GM12878 (cell line): ENCODE data around the gene TNRC18. TPM values are rescaled to one million over a fixed set of nuclear protein-coding genes. Genes with fewer than 3 reads are reported as not detected.

ENCODE experiments used
- ATAC-seq: fragments of 200-7000 bp; cut with Tn5 transposase; 3 replicates; pipeline ENCODE4 v1.9.1; 2020; ENCODE audit warnings: mild to moderate bottlenecking, moderate library complexity
- BruUV-seq: library from RNA; stranded (reverse); fragments of 400-500 nt; replicated peaks from 2 replicates; lab custom pipeline; 2021; lab: Mats Ljungman, UMichigan
- CTCF ChIA-PET: fragments of 300-600 bp; sonication (Branson Sonifier 250); formaldehyde crosslinking; extraction: SDS; loops from one replicate; lab custom pipeline; 2021; ENCODE audit warnings: inconsistent platforms; lab: Yijun Ruan, JAX
- POLR2A ChIA-PET: fragments of 350-600 bp; formaldehyde crosslinking; extraction: SDS; loops from one replicate; lab custom pipeline; 2021; ENCODE audit warnings: inconsistent platforms; lab: Charles Lee
- RAD21 ChIA-PET: fragments of 300-600 bp; sonication (Branson Sonifier 250); formaldehyde crosslinking; loops from one replicate; lab custom pipeline; 2023; ENCODE audit warnings: antibody characterized with exemption; ENCODE audit not compliant: unreplicated experiment; lab: Charles Lee
- SMC1A ChIA-PET: fragments of 300-600 bp; sonication (Branson Sonifier 250); formaldehyde crosslinking; loops from one replicate; lab custom pipeline; 2023; ENCODE audit not compliant: unreplicated experiment, uncharacterized antibody; lab: Charles Lee
- DNase-seq: peaks from one replicate; pipeline ENCODE4 v3.0.0-alpha.2; 2011; ENCODE audit warnings: low read depth, low spot score
- FAIRE-seq: peaks from 3 replicates; lab custom pipeline; 2011; peaks lifted over from hg19 to GRCh38; lab: Jason Lieb, UNC
- H2AFZ ChIP-seq: 2 replicates; pipeline ENCODE4 v1.6.0; 2011; ENCODE audit warnings: low read depth, low read length, control low read depth; ENCODE audit not compliant: control insufficient read depth
- H3K27ac ChIP-seq: 2 replicates; pipeline ENCODE4 v1.5.1; 2011; ENCODE audit warnings: control low read depth; ENCODE audit not compliant: control insufficient read depth, insufficient read depth
- H3K27me3 ChIP-seq, 2 experiments: replicated peaks in 1 of 2; 2 replicates each; pipeline versions ENCODE4 v1.6.0 to v1.6.1; 2011; ENCODE audit warnings: low read length in 1 of 2; ENCODE audit not compliant: control insufficient read depth in 2 of 2, insufficient read depth in 2 of 2
- H3K36me3 ChIP-seq, 2 experiments: 2 replicates each; pipeline ENCODE4 v1.5.1; 2011; ENCODE audit warnings: low read length in 1 of 2; ENCODE audit not compliant: control insufficient read depth in 2 of 2, insufficient read depth in 2 of 2
- H3K4me1 ChIP-seq: 2 replicates; pipeline ENCODE4 v1.6.1; 2011; ENCODE audit warnings: mild to moderate bottlenecking, low read length, moderate library complexity, mixed read lengths; ENCODE audit not compliant: control insufficient read depth, insufficient read depth
- H3K4me2 ChIP-seq: 2 replicates; pipeline ENCODE4 v1.6.0; 2011; ENCODE audit warnings: control low read depth; ENCODE audit not compliant: control insufficient read depth, insufficient read depth
- H3K4me3 ChIP-seq: fragments of 200-600 bp; sonication (generic); 2 replicates; pipeline ENCODE4 v1.5.1; 2016
- H3K79me2 ChIP-seq: 2 replicates; pipeline ENCODE4 v1.6.0; 2011; ENCODE audit warnings: low read length; ENCODE audit not compliant: control insufficient read depth, insufficient read depth
- H3K9ac ChIP-seq: 2 replicates; pipeline ENCODE4 v1.8.0; 2011; ENCODE audit warnings: low read length, control low read depth, mixed read lengths; ENCODE audit not compliant: control insufficient read depth, insufficient read depth
- H3K9me3 ChIP-seq: replicated peaks from 3 replicates; pipeline ENCODE4 v1.5.1; 2011; ENCODE audit warnings: mild to moderate bottlenecking, low read length; ENCODE audit not compliant: control insufficient read depth, insufficient read depth
- H4K20me1 ChIP-seq: 2 replicates; pipeline ENCODE4 v1.6.0; 2011; ENCODE audit not compliant: control insufficient read depth, insufficient read depth
- IRF5 ChIP-seq: fragments of 450-650 bp; IDR thresholded peaks from 2 replicates; pipeline ENCODE4 v1.6.1; 2017; ENCODE audit warnings: borderline replicate concordance
- NR2C2 ChIP-seq: IDR thresholded peaks from 2 replicates; pipeline ENCODE4 v1.6.1; 2011; ENCODE audit warnings: borderline replicate concordance, low read depth; ENCODE audit not compliant: control insufficient read depth, insufficient read length
- WRNIP1 ChIP-seq: IDR thresholded peaks from 2 replicates; pipeline ENCODE4 v1.6.1; 2011; ENCODE audit warnings: low read depth, low read length, improper control_type of control experiment, borderline replicate concordance
- WGBS: methylation state at CpG from one replicate; pipeline ENCODE4 v1.1.6; 2016; ENCODE audit warnings: low lambda C conversion rate; ENCODE audit not compliant: insufficient replicate concordance, insufficient coverage; ENCODE audit errors: missing lambda C conversion rate; 5-methylcytosine and 5-hydroxymethylcytosine counted together
- in situ Hi-C: fragments of 300-500 bp; cut with MboI; formaldehyde crosslinking; loops from 9 replicates; pipeline ENCODE4 v1.14.3; 2018; ENCODE audit warnings: mixed read lengths
- intact Hi-C: fragments of 100-400 bp; cut with micrococcal nuclease; formaldehyde crosslinking; loops from one replicate; pipeline ENCODE4 v1.14.2; 2022; ENCODE audit not compliant: unreplicated experiment
- polyA plus RNA-seq, 11 experiments: library from polyadenylated mRNA; depleted of rRNA in 4 of 11; unstranded in 6 of 11; stranded (reverse) in 5 of 11; fragments of >200 nt; fragmentation: Nextera tagmentation in 4 of 11; fragmentation: Illumina TruSeq in 1 of 11; extraction: Ambion mirVana in 4 of 11; extraction: Trizol in 1 of 11; gene quantifications; 1 replicate in 1 of 11; 2 replicates in 10 of 11; pipeline versions ENCODE4 v1.2.1 to v1.2.3, GENCODE V29; 2011 to 2016; ENCODE audit warnings: inconsistent platforms in 2 of 11, missing spikeins in 2 of 11, low read depth in 1 of 11
- total RNA-seq, 4 experiments: library from RNA; depleted of rRNA in 3 of 4; stranded (reverse); fragments of >200 nt in 3 of 4; fragmentation: Illumina TruSeq in 1 of 4; extraction: Trizol in 1 of 4; gene quantifications; 2 replicates each; pipeline versions ENCODE4 v1.2.1 to v1.2.3, GENCODE V29; 2013 to 2021
- TF ChIP-seq, protein P1 (sequence below): IDR thresholded peaks from 2 replicates; pipeline ENCODE4 v1.6.1; 2011; ENCODE audit warnings: borderline replicate concordance, low read depth, mild to moderate bottlenecking, moderate library complexity, mixed read lengths, low read length; ENCODE audit not compliant: insufficient read depth; ENCODE audit errors: extremely low read length
- TF ChIP-seq, protein P2 (sequence below), 3 experiments: IDR thresholded peaks in 2 of 3; conservative IDR thresholded peaks in 1 of 3; 2 replicates each; pipeline ENCODE4 v1.5.1; 2011; ENCODE audit warnings: low read depth in 3 of 3, low read length in 3 of 3, mild to moderate bottlenecking in 3 of 3, control low read depth in 2 of 3, moderate library complexity in 2 of 3, inconsistent platforms in 1 of 3, mixed read lengths in 1 of 3; ENCODE audit not compliant: control insufficient read depth in 2 of 3, insufficient read depth in 1 of 3; ENCODE audit errors: extremely low read depth in 1 of 3

Gene TNRC18
- total and polyA plus RNA-seq, 10 of the 15 experiments (the other 5 are each of a cell fraction or from before 2014, with no cell fraction given): 0.02 to 31.7 (median 5.4) TPM

DNA sequence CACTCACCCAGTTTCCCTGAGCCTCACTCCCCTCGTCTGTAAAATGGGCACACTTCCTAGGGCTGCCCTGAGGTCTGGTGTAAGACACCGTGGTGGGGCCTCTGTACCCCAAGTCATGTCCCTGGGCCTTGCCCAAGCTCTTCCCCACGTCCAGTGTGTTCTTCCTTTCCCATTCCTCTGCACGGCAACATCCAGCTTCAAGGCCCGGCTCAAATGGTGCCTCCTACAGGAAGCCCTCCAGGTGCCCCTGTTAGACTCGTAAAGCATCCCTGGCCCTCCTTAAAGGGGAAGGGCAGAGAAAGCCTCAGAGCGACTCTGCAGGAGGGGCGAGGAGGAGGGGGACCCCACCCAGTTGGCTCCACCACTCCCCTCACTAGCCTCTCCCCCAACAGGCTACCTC, 132.3 kb downstream of the TNRC18 start:
- Histone ChIP-seq H3K4me1 (no peaks in the 10 kb centered on the region), H3K36me3 (no peaks in the 10 kb centered on the region), H3K9me3 (no peaks in the 10 kb centered on the region; the same call in 2 of the 3 replicates), H3K9ac (no peak overlapping the region), H3K4me2 (no peak overlapping the region), H3K79me2 (no peaks in the 10 kb centered on the region), H4K20me1 (no peaks in the 10 kb centered on the region), H3K4me3 (no peak overlapping the region), H3K27ac (no peak overlapping the region), H2AFZ (no peak overlapping the region), H3K27me3 (no peaks in the 10 kb centered on the region)
- ATAC-seq (no peak), FAIRE-seq (no peak), DNase-seq (no peak)
- intact Hi-C loops (no loop called here), in situ Hi-C loops (no loop called here)
- no peak for TF ChIP-seq IRF5
- no peak for TF ChIP-seq NR2C2
- TF ChIP-seq WRNIP1: no peak
- TF ChIP-seq, protein P1, sequence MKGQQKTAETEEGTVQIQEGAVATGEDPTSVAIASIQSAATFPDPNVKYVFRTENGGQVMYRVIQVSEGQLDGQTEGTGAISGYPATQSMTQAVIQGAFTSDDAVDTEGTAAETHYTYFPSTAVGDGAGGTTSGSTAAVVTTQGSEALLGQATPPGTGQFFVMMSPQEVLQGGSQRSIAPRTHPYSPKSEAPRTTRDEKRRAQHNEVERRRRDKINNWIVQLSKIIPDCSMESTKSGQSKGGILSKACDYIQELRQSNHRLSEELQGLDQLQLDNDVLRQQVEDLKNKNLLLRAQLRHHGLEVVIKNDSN: no peak
- TF ChIP-seq, protein P2, sequence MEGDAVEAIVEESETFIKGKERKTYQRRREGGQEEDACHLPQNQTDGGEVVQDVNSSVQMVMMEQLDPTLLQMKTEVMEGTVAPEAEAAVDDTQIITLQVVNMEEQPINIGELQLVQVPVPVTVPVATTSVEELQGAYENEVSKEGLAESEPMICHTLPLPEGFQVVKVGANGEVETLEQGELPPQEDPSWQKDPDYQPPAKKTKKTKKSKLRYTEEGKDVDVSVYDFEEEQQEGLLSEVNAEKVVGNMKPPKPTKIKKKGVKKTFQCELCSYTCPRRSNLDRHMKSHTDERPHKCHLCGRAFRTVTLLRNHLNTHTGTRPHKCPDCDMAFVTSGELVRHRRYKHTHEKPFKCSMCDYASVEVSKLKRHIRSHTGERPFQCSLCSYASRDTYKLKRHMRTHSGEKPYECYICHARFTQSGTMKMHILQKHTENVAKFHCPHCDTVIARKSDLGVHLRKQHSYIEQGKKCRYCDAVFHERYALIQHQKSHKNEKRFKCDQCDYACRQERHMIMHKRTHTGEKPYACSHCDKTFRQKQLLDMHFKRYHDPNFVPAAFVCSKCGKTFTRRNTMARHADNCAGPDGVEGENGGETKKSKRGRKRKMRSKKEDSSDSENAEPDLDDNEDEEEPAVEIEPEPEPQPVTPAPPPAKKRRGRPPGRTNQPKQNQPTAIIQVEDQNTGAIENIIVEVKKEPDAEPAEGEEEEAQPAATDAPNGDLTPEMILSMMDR (IDR thresholded peaks at IDR 0.05 in 2 of 3, conservative IDR thresholded peaks at IDR 0.05 in 1 of 3; ENCODE audit: control insufficient read depth in 2 of 3, extremely low read depth in 1 of 3, insufficient read depth in 1 of 3, low read depth in 3 of 3, low read length in 3 of 3): no peak
- ChIA-PET SMC1A (no interaction called here), CTCF (no interaction called here), POLR2A (no interaction called here), RAD21 (no interaction called here)
- WGBS: 29% methylated on average over 8 of the region's 8 CpGs
- no TSS peak for BruUV-seq
